Esophagus muscularis mucosa (tissue), 4 donors: ENCODE measurements around the gene AATK. TPM values are rescaled to one million over a fixed set of nuclear protein-coding genes. Genes with fewer than 3 reads are reported as not detected.

Experiments
- DNase-seq: peaks from one replicate; pipeline ENCODE4 v3.0.0-alpha.2; 2017; ENCODE audit errors: extremely low spot score
- H3K27ac ChIP-seq, 4 donors: fragments of 200-600 bp; sonication (generic); replicated peaks in 1 of 4; 1 replicate in 3 of 4; 2 replicates in 1 of 4; pipeline ENCODE4 v1.5.1; 2016 to 2019; ENCODE audit warnings: mild to moderate bottlenecking in 1 of 4
- H3K27me3 ChIP-seq, 4 donors: fragments of 200-600 bp; sonication (generic); one replicate each; pipeline versions ENCODE4 v1.5.1 to v1.6.0; 2016 to 2019
- H3K36me3 ChIP-seq, 4 donors: fragments of 200-600 bp; sonication (generic); one replicate each; pipeline ENCODE4 v1.5.1; 2016 to 2019
- H3K4me1 ChIP-seq, 4 donors: fragments of 200-600 bp; sonication (generic); one replicate each; pipeline ENCODE4 v1.5.1; 2016 to 2019
- H3K4me3 ChIP-seq, 4 donors: fragments of 200-600 bp; sonication (generic); 1 replicate in 2 of 4; 2 replicates in 2 of 4; pipeline ENCODE4 v1.5.1; 2016 to 2019; ENCODE audit warnings: mild to moderate bottlenecking in 4 of 4, moderate library complexity in 1 of 4
- H3K9me3 ChIP-seq, 4 donors: fragments of 200-600 bp; sonication (generic); 1 replicate in 3 of 4; 2 replicates in 1 of 4; pipeline ENCODE4 v1.5.1; 2016 to 2019
- EP300 ChIP-seq: sonication (generic); formaldehyde crosslinking; IDR thresholded peaks from one replicate; pipeline ENCODE4 v1.6.1; 2017; ENCODE audit warnings: antibody characterized with exemption
- POLR2A ChIP-seq: fragments of 450-650 bp; IDR thresholded peaks from one replicate; pipeline ENCODE4 v1.6.1; 2017; ENCODE audit warnings: antibody characterized with exemption, moderate library complexity, mild to moderate bottlenecking, low read depth
- POLR2AphosphoS5 ChIP-seq, 2 donors: sonication (generic); formaldehyde crosslinking; IDR thresholded peaks; one replicate each; pipeline ENCODE4 v1.6.1; 2017; ENCODE audit warnings: antibody characterized with exemption in 2 of 2
- WGBS: methylation state at CpG from one replicate; pipeline ENCODE4 v1.1.5; 2018; 5-methylcytosine and 5-hydroxymethylcytosine counted together
- intact Hi-C: fragments of 100-400 bp; cut with DNase I; formaldehyde crosslinking; loops from one replicate; pipeline ENCODE4 v1.15.1; 2023
- total RNA-seq, 4 donors: library from RNA; depleted of rRNA; stranded (reverse); fragments of >200 nt; gene quantifications; one replicate each; pipeline versions ENCODE4 v1.1.0 to v1.2.1, GENCODE V29; 2016
- TF ChIP-seq, protein P1 (sequence below), 3 experiments: fragments of 200-600 bp in 2 of 3; fragments of 450-650 bp in 1 of 3; sonication (generic) in 2 of 3; IDR thresholded peaks; one replicate each; pipeline ENCODE4 v1.5.1; 2017 to 2019; ENCODE audit warnings: antibody characterized with exemption in 3 of 3, mild to moderate bottlenecking in 2 of 3, moderate library complexity in 1 of 3

Gene AATK
- total RNA-seq, 4 donors from 2014 or later: 13.7 to 24.6 (median 16.0) TPM

DNA sequence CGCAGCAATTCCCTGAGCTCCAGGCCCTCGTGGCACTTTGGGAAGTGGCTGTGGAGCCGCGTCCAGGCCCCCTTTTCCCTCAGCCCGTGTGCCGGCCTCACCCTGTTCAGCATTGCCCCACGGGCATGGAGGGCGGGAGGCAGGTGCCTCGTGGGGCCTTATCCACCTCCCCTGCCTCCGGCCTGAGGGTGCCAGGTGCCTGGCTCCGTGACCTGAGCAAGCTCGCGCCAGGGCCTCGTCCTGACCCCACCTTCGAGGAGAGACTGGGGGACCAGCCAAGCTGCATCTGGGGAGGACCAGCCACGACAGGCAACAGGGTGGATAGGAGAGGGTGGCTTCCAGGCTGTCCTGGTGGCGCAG is 27.0 kb upstream of the AATK start:
- WGBS: 91% methylated on average over 4 of the region's 17 CpGs
- Histone ChIP-seq H3K36me3 (peaks cover 0 to 68% (median 34%) of the 10 kb centered on the region in 4 donors), H3K4me3 (no peak overlapping the region), H3K4me1 (peaks cover 0 to 19% (median 3%) of the 10 kb centered on the region in 4 donors), H3K9me3 (no peaks in the 10 kb centered on the region), H3K27ac (no peak overlapping the region), H3K27me3 (no peaks in the 10 kb centered on the region)
- no peak for DNase-seq
- intact Hi-C loops: no loop called here
- TF ChIP-seq POLR2AphosphoS5 (IDR thresholded peaks at IDR 0.05): no peak
- no peak for TF ChIP-seq EP300
- no peak for TF ChIP-seq POLR2A
- TF ChIP-seq, protein P1, sequence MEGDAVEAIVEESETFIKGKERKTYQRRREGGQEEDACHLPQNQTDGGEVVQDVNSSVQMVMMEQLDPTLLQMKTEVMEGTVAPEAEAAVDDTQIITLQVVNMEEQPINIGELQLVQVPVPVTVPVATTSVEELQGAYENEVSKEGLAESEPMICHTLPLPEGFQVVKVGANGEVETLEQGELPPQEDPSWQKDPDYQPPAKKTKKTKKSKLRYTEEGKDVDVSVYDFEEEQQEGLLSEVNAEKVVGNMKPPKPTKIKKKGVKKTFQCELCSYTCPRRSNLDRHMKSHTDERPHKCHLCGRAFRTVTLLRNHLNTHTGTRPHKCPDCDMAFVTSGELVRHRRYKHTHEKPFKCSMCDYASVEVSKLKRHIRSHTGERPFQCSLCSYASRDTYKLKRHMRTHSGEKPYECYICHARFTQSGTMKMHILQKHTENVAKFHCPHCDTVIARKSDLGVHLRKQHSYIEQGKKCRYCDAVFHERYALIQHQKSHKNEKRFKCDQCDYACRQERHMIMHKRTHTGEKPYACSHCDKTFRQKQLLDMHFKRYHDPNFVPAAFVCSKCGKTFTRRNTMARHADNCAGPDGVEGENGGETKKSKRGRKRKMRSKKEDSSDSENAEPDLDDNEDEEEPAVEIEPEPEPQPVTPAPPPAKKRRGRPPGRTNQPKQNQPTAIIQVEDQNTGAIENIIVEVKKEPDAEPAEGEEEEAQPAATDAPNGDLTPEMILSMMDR (IDR thresholded peaks at IDR 0.05): no peak

DNA sequence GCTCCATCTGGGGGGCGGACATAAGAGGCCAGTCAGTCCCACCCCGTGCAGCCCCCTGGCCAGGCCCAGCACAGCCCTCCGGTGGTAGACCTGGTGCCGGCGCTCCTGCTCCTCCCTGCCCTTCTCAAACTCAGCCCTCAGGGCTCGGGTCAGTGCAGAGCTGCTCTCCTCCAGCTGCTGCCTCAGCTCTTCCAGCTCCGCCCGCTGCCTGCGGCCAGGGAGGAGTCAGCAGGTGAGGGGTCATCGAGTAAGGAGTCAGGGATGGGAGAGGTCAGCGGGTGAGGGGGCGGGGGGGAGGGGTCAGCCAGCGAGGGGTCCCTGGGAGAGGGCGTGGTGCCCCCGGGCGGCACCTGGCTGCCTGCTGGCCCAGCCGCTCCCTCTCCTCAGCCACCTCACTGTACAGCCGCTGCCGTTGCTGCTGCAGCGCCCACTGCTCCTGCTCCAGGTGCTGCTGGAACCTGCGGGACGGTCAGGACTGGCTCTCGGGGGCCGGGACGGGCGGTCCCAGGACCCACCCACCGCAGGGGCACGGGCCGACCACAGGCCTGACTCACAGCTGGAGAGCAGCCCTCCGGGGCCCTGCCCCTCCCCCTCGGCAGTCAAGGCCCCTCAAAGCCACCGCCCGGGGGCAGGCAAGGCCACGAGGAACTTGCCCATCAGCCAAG is 26.5 kb upstream of the AATK start:
- DNase-seq: no peak

DNA sequence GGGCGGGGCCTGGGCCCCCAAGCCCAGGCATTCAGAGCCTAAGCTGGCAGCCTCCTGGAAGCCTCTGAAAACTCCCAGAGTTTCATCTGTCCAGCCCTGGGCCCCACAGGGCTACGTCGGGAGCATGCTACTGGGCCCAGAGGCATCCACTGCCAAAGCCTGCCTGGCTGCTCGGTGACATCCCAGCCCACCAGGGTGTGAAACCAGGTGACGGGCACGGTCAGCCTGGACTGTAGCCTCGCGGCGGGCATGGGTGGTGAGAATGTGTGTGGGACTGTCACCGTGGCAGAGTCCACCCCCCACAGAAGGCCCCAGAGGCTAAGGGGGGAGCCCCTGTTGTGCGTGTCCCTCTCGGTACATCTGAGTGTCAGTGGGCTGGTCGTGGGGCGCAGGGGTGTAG is 25.6 kb upstream of the AATK start:
- no peak for DNase-seq
- H3K36me3 ChIP-seq: peaks cover 0 to 56% (median 26%) of the 10 kb centered on the region in 4 donors
- no peak overlapping the region for H3K27ac ChIP-seq
- TF ChIP-seq POLR2A (no peak), POLR2AphosphoS5 (IDR thresholded peaks at IDR 0.05) (no peak), EP300 (no peak)
- TF ChIP-seq, protein P1 (IDR thresholded peaks at IDR 0.05): no peak
- H3K4me3 ChIP-seq: no peak overlapping the region
- WGBS: 82% methylated on average over 3 of the region's 14 CpGs
- intact Hi-C loops: no loop called here
- H3K4me1 ChIP-seq: peaks cover 0 to 17% (median under 1%) of the 10 kb centered on the region in 4 donors
- H3K9me3 ChIP-seq: no peaks in the 10 kb centered on the region
- no peaks in the 10 kb centered on the region for H3K27me3 ChIP-seq

More for the DNA sequence above, 26.5 kb upstream of the AATK start:
- H3K27ac ChIP-seq: no peak overlapping the region
- no peak overlapping the region for H3K4me3 ChIP-seq
- TF ChIP-seq, protein P1 (IDR thresholded peaks at IDR 0.05): no peak
- no peak for TF ChIP-seq EP300
- TF ChIP-seq POLR2A: no peak
- no peak for TF ChIP-seq POLR2AphosphoS5 (IDR thresholded peaks at IDR 0.05)
- H3K27me3 ChIP-seq: no peaks in the 10 kb centered on the region
- peaks cover 0 to 62% (median 29%) of the 10 kb centered on the region in 4 donors for H3K36me3 ChIP-seq
- 85% methylated on average over 22 of the region's 34 CpGs for WGBS
- no peaks in the 10 kb centered on the region for H3K9me3 ChIP-seq
- intact Hi-C loops: no loop called here
- H3K4me1 ChIP-seq: peaks cover 0 to 19% (median 2%) of the 10 kb centered on the region in 4 donors

DNA sequence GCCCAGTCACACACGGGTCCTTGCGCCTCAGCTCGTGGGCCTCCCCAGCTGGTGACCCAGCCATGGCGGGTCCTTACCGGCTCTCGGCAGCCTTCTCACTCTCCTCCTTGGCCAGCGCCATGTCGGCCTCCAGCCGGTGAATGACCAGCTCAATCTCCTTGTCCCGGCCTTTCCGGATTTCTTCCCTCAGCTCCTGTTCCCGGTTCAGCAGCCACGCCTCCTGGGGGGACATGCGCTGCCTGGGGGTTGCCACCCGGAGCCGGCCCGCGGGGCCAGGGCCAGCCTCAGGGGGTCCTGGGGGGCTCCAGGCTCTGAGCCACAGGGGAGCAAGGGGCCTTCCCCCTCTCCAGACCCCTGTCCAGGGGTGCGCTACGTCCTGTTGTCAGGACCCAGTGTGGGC is 25.1 kb upstream of the AATK start:
- no peak overlapping the region for H3K27ac ChIP-seq
- intact Hi-C loops: no loop called here
- H3K4me1 ChIP-seq: peaks cover 0 to 12% (median 0%) of the 10 kb centered on the region in 4 donors
- H3K9me3 ChIP-seq: no peaks in the 10 kb centered on the region
- no peak for TF ChIP-seq EP300
- TF ChIP-seq POLR2AphosphoS5 (IDR thresholded peaks at IDR 0.05): no peak
- TF ChIP-seq, protein P1 (IDR thresholded peaks at IDR 0.05): no peak
- TF ChIP-seq POLR2A: no peak
- peaks cover 0 to 51% (median 23%) of the 10 kb centered on the region in 4 donors for H3K36me3 ChIP-seq
- H3K4me3 ChIP-seq: no peak overlapping the region
- H3K27me3 ChIP-seq: no peaks in the 10 kb centered on the region
- no peak for DNase-seq
- 97% methylated on average over 7 of the region's 20 CpGs for WGBS
